ENCODE measurements around the gene CLUH.

CLUH gene

DNA sequence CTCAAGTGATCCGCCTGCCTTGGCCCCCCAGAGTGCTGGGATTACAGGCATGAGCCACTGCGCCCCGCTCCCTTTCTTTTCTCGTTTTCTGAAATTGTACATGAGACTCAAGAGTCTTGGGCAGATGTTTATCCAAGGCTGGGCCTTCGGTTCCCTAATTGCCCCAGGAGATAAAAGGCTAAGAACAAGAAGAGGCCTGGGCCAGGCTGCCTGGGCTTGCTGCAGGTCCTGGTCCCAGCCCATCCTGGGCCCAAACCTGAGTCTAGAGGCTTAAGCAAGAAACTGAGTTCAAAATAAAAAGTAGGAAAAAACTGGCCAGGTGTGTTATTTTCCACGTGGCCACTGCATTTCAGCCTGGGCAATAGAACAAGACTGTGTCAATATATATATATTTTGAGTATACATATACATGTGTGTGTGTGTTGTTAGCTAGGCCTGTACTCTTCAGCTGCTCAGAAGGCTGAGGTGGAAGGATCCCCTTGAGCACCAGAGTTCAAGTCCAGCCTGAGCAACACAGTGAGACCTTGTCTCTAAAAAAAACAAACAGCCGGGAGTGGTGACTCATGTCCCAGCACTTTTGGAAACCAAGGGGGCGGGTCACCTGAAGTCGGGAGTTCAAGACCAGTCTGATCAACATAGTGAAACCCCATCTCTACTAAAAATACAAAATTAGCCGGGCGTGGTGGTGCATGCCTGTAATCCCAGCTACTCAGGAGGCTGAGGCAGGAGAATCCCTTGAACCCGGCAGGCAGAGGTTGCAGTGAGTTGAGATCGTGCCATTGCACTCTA, 6.8 kb upstream of the CLUH start:
- Histone ChIP-seq H3K9me3 (ENCODE audit: insufficient read depth, low read length) (no peaks in the 10 kb centered on the region), H3K36me3 (replicated peaks; ENCODE audit: low read depth, low read length) (no peaks in the 10 kb centered on the region), H3K27ac (ENCODE audit: low read length) (no peak overlapping the region), H3K9ac (ENCODE audit: low read length) (no peak overlapping the region), H3K4me2 (ENCODE audit: low read length) (no peak overlapping the region), H3K4me1 (ENCODE audit: low read length) (no peaks in the 10 kb centered on the region), H2AFZ (ENCODE audit: low read depth, low read length) (no peak overlapping the region), H3K4me3 (ENCODE audit: low read length) (no peak overlapping the region), H4K20me1 (ENCODE audit: insufficient read depth, low read length) (no peaks in the 10 kb centered on the region), H3K27me3 (ENCODE audit: low read depth, low read length) (no peaks in the 10 kb centered on the region), H3K79me2 (ENCODE audit: low read length) (no peaks in the 10 kb centered on the region)
- TF ChIP-seq EZH2phosphoT487 (IDR thresholded peaks at IDR 0.05; ENCODE audit: low read depth): no peak
- TF ChIP-seq, protein P1, sequence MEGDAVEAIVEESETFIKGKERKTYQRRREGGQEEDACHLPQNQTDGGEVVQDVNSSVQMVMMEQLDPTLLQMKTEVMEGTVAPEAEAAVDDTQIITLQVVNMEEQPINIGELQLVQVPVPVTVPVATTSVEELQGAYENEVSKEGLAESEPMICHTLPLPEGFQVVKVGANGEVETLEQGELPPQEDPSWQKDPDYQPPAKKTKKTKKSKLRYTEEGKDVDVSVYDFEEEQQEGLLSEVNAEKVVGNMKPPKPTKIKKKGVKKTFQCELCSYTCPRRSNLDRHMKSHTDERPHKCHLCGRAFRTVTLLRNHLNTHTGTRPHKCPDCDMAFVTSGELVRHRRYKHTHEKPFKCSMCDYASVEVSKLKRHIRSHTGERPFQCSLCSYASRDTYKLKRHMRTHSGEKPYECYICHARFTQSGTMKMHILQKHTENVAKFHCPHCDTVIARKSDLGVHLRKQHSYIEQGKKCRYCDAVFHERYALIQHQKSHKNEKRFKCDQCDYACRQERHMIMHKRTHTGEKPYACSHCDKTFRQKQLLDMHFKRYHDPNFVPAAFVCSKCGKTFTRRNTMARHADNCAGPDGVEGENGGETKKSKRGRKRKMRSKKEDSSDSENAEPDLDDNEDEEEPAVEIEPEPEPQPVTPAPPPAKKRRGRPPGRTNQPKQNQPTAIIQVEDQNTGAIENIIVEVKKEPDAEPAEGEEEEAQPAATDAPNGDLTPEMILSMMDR (IDR thresholded peaks at IDR 0.05; ENCODE audit: low read depth, low read length): no peak

DNA sequence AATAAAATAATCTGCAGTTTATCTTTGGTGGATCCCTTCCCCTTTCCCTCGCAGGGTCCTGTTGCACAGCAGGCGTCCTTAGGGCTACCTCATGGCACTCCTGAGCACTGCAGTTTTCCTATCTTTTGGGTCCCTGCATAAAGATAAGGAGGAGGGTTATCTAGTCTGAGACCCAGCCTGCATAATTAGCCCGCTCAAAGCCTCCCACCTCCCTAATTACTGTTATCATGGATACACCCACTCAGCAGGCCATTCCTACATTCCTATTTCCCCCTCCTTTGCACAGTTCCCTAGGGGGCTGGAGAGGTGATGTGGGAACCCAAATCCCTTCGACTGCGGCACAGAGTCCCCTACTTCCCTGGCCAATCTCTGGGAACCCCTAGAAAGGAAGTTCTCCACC, 5.1 kb upstream of the CLUH start:
- Histone ChIP-seq H3K4me1 (ENCODE audit: low read length) (peaks cover 5% of the 10 kb centered on the region), H2AFZ (ENCODE audit: low read depth, low read length) (no peak overlapping the region), H3K27ac (ENCODE audit: low read length) (no peak overlapping the region), H3K4me2 (ENCODE audit: low read length) (no peak overlapping the region), H3K4me3 (ENCODE audit: low read length) (no peak overlapping the region), H3K36me3 (replicated peaks; ENCODE audit: low read depth, low read length) (no peaks in the 10 kb centered on the region), H3K9me3 (ENCODE audit: insufficient read depth, low read length) (no peaks in the 10 kb centered on the region), H3K79me2 (ENCODE audit: low read length) (peaks cover 13% of the 10 kb centered on the region), H3K9ac (ENCODE audit: low read length) (no peak overlapping the region), H4K20me1 (ENCODE audit: insufficient read depth, low read length) (no peaks in the 10 kb centered on the region), H3K27me3 (ENCODE audit: low read depth, low read length) (no peaks in the 10 kb centered on the region)
- TF ChIP-seq, protein P1 (IDR thresholded peaks at IDR 0.05; ENCODE audit: low read depth, low read length): no peak
- TF ChIP-seq EZH2phosphoT487 (IDR thresholded peaks at IDR 0.05; ENCODE audit: low read depth): no peak

DNA sequence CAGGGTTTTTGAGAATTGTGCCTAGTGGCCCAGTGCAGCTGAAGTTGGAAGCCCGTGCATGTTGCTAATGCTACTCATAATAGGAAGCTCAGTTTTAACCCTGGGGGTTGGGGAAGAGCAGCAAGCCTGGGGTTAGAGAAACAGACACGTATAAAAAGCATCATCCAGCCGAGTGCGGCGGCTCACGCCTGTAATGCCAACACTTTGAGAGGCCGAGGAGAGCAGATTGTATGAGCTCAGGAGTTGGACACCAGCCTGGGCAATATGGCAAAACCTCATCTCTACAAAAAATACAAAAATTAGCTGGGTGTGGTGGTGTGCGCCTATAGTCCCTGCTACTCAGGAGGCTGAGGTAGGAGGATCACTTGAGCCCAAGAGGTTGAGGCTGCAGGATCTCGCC, 2.3 kb upstream of the CLUH start:
- Histone ChIP-seq H3K9ac (ENCODE audit: low read length) (no peak overlapping the region), H3K9me3 (ENCODE audit: insufficient read depth, low read length) (no peaks in the 10 kb centered on the region), H3K4me2 (ENCODE audit: low read length) (no peak overlapping the region), H3K79me2 (ENCODE audit: low read length) (peaks cover 40% of the 10 kb centered on the region), H3K36me3 (replicated peaks; ENCODE audit: low read depth, low read length) (no peaks in the 10 kb centered on the region), H3K4me3 (ENCODE audit: low read length) (no peak overlapping the region), H4K20me1 (ENCODE audit: insufficient read depth, low read length) (peaks cover 19% of the 10 kb centered on the region; the same call in 1 of the 2 replicates), H3K27ac (ENCODE audit: low read length) (no peak overlapping the region), H3K27me3 (ENCODE audit: low read depth, low read length) (no peaks in the 10 kb centered on the region), H2AFZ (ENCODE audit: low read depth, low read length) (no peak overlapping the region), H3K4me1 (ENCODE audit: low read length) (peaks cover 5% of the 10 kb centered on the region)
- TF ChIP-seq, protein P1 (IDR thresholded peaks at IDR 0.05; ENCODE audit: low read depth, low read length): no peak
- TF ChIP-seq EZH2phosphoT487 (IDR thresholded peaks at IDR 0.05; ENCODE audit: low read depth): no peak

DNA sequence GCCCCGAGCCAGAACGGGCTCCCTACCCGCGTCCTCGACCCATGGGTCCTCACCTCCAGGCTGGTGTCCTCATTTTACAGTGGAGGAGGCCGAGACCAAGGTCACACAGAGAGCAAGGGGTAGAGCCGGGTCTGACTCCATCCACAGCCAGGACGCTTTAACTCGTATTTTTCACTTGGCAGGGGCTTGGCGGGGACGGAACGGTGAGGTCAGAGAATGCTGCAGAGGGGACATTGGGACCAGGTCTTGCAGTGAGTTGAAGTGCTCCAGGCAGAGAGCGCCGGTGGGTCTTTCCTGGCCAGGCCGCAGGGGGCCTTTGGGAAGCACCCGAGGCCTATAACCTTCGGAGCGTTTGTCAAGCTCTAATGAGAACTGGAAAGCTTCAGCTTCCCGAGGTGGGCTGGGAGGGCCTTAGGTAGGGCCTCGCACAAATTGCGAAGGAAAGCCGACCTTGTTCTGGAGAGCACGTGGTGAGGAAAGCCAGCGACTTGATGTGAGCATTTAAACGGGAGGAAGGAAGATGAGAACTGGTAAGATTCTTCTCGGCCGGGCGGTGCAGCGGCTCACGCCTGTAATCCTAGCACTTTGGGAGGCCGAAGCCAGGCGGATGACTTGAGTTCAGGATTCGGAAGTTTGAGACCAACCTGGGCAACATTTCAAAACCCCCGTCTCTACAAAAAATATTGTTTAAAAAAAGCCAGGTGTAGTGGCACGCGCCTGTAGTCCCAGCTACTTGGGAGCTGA, 908 bp upstream of the CLUH start:
- TF ChIP-seq, protein P1 (IDR thresholded peaks at IDR 0.05; ENCODE audit: low read depth, low read length): no peak
- no peak for TF ChIP-seq EZH2phosphoT487 (IDR thresholded peaks at IDR 0.05; ENCODE audit: low read depth)

More for the DNA sequence above, 908 bp upstream of the CLUH start:
- Histone ChIP-seq H3K9me3 (ENCODE audit: insufficient read depth, low read length) (no peaks in the 10 kb centered on the region), H3K27me3 (ENCODE audit: low read depth, low read length) (no peaks in the 10 kb centered on the region), H3K4me2 (ENCODE audit: low read length) (peak overlapping the region; percentile 88), H3K4me3 (ENCODE audit: low read length) (peak overlapping the region; percentile 99), H3K79me2 (ENCODE audit: low read length) (peaks cover 54% of the 10 kb centered on the region), H3K9ac (ENCODE audit: low read length) (peak overlapping the region; percentile 93), H4K20me1 (ENCODE audit: insufficient read depth, low read length) (peaks cover 33% of the 10 kb centered on the region), H3K4me1 (ENCODE audit: low read length) (peaks cover 16% of the 10 kb centered on the region), H2AFZ (ENCODE audit: low read depth, low read length) (peak overlapping the region; percentile 76; the same call in 1 of the 2 replicates), H3K36me3 (replicated peaks; ENCODE audit: low read depth, low read length) (no peaks in the 10 kb centered on the region), H3K27ac (ENCODE audit: low read length) (peak overlapping the region; percentile 57)
